HG02852 (cell line): ENCODE measurements around the gene TBX19.

ENCODE experiments used
- ATAC-seq: cut with Tn5 transposase; IDR thresholded peaks from one replicate; pipeline ENCODE4 v1.9.1; 2021; ENCODE audit warnings: mild to moderate bottlenecking, moderate library complexity; ENCODE audit not compliant: unreplicated experiment

TBX19 gene

GRCh38 chr1:168279253-168279652, 1.4 kb upstream of the TBX19 start:
- ATAC-seq, result no peak

GRCh38 chr1:168281603-168282325, 1.1 kb downstream of the TBX19 start:
- ATAC-seq, result no peak

GRCh38 chr1:168285521-168285790, 4.8 kb downstream of the TBX19 start:
- no peak for ATAC-seq

DNA sequence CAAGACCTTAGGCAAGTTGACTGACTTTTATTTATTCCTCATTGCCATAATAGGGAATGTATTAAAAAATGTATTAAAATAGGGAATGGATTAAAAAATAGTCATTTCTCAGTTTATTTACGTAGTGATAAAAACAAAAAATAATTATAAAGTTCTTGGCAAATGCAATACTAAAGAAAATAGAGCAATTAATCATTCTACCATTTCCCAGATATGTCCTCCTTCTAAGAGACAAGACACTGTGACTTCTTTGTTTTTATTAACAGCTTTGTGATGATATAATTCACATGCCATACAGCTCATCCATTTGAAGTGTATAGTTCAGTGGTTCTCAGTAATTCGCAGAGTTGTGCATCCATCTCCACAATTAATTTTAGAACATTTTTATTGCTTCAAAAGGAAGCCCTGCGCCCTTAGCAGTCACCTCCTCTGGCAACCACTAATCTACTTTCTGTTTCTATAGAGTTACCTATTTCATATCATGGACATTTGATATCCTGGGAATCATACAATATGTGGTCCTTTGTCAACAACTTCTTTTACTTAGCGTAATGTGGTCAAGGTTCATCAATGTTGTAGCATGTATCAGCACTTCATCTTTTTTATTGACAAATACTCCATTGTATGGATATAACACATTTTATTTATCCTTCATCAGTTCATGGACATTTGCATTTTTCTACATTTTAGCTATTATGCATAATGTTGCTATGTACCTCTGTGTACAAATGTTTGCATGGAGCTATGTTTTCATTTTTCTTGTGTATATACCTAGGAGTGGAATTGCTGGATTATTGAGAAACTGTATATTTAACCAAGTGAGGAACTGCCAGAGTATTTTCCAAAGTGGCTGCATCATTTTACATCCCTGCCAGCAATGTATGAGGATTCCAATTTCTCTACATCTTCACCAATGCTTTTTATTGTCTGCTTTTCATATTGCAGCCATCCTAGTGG, 5.6 kb downstream of the TBX19 start:
- no peak for ATAC-seq

GRCh38 chr1:168287237-168287664, 6.6 kb downstream of the TBX19 start:
- no peak for ATAC-seq

- no peak for ATAC-seq
These were observed 7.8 kb downstream of the TBX19 start for GRCh38 chr1:168288311-168289052.

- ATAC-seq, result no peak
These were observed 10.7 kb downstream of the TBX19 start for GRCh38 chr1:168291222-168291837.

- no peak for ATAC-seq
These were observed 12.7 kb downstream of the TBX19 start for GRCh38 chr1:168293356-168293755.

- ATAC-seq, result no peak
These were observed 14.9 kb downstream of the TBX19 start for GRCh38 chr1:168295411-168296114.

GRCh38 chr1:168297019-168297730, 16.5 kb downstream of the TBX19 start:
- no peak for ATAC-seq

DNA sequence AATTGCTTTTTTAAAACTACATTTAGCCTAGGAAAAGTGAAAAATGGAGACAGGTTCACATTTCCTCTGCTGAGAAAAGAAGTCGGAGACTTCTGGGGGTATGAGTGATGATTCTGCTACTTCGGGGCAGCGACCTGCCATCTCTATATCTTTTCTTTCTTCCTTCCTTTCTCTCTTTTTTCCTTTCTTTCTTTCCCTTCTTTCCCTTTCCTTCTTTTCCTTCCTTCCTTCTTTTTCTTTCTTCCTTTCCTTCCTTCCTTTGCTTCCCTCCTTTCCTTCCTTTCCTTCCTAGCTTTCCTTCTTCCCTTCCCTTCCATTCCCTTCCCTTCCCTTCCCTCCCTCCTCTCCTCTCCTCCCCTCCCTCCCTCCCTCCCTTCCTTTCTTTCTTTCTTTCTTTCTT, 17.8 kb downstream of the TBX19 start:
- ATAC-seq, result no peak

- no peak for ATAC-seq
These were observed 19.9 kb downstream of the TBX19 start for GRCh38 chr1:168300626-168301025.

DNA sequence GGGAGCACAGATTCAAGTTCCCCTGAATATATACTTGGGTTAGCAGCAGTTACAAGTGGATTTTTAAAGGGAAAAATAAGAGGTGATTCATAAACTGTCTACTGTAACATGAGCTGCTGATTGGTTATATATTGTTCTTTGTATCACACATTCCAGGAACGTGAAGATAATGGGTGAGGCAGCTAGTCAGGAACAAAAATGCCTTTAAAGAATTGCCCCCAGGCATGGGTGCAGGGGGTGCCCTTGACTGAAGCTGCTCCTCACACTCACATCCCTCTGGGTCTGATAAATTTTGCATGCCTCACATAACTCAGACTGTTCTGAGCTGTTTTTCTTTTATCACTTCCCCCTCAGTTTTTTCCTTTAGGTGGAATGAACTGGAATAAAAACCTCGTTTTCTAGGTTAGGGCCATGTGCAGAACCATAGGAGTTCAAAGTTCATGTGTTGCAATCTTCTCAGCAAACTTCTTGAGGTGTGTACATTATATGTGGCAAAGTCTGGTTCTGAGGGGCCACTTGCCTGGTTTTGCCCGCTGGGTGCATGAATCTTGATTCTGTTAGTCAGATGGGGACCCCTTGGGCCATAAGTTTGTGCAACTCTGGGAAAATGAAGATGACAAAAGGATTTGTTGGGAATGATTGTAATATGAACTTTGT, 21.1 kb downstream of the TBX19 start:
- ATAC-seq, result no peak

DNA sequence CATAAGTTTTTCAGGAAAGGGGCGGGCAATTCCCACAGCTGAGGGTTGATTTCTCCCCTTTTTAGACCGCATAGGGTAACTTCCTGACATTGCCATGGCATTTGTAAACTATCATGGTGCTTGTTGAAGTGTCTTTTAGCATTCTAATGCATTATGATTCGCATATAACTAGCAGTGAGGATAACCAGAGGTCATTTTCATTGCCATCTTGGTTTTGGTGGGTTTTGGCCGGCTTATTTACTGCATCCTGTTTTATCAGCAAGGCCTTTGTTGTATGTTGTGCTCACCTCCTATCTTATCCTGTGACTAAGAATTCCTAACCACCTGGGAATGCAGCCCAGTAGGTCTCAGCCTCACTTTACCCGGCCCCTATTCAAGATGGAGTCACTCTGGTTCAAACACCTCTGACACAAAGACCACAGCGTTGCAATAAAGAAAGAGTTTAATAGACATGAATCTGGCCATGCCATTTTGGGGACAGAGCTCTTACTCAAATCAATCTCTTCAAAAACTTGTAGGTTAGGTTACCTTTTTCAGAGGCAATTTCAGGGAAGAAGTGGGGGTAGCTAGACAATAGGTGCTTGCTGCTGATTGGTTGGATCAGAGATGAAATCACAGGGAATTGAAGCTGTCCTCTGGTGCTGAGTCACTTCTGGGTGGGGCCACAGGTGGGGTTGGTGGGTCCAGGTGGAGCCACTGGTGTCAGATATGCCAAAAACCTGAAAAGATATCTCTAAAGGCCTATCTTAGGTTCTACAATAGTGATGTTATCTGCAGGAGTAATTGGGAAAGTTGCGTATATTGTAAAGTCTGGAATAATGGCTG, 23.3 kb downstream of the TBX19 start:
- no peak for ATAC-seq

- no peak for ATAC-seq
These were observed 24.2 kb downstream of the TBX19 start for GRCh38 chr1:168304865-168305264.

- peak; percentile 52 for ATAC-seq
These were observed 32.3 kb downstream of the TBX19 start for GRCh38 chr1:168312718-168313604.

GRCh38 chr1:168316142-168316541, 35.5 kb downstream of the TBX19 start:
- no peak for ATAC-seq
